H9 (cell line): ENCODE measurements around the gene CHRND. TPM values are rescaled to one million over a fixed set of nuclear protein-coding genes. Genes with fewer than 3 reads are reported as not detected.

Source experiments
- DNase-seq: peaks from one replicate; pipeline ENCODE4 v3.0.0-alpha.2; 2017
- H2AFZ ChIP-seq: one replicate; pipeline ENCODE4 v1.6.1; 2013; ENCODE audit warnings: mild to moderate bottlenecking, low read length, control low read depth, moderate library complexity
- H2AK5ac ChIP-seq: 2 replicates; pipeline ENCODE4 v1.6.1; 2013; ENCODE audit warnings: low read length, control low read depth, mixed read lengths; ENCODE audit not compliant: insufficient read length
- H2BK120ac ChIP-seq: one replicate; pipeline ENCODE4 v1.6.1; 2013; ENCODE audit warnings: low read depth, mild to moderate bottlenecking, low read length, control low read depth, inconsistent platforms; ENCODE audit not compliant: poor library complexity, severe bottlenecking
- H2BK12ac ChIP-seq: 2 replicates; pipeline ENCODE4 v1.6.1; 2013; ENCODE audit warnings: low read length, control low read depth, mixed read lengths, low read depth; ENCODE audit not compliant: insufficient read length
- H2BK15ac ChIP-seq: 2 replicates; pipeline ENCODE4 v1.6.1; 2013; ENCODE audit warnings: low read depth, low read length, control low read depth
- H2BK20ac ChIP-seq: one replicate; pipeline ENCODE4 v1.6.1; 2013; ENCODE audit warnings: low read depth, mild to moderate bottlenecking, low read length, control low read depth, inconsistent platforms; ENCODE audit not compliant: poor library complexity, severe bottlenecking
- H2BK5ac ChIP-seq: 2 replicates; pipeline ENCODE4 v1.6.1; 2013; ENCODE audit warnings: low read length, control low read depth, mixed read lengths; ENCODE audit not compliant: insufficient read length
- H3K14ac ChIP-seq: 2 replicates; pipeline ENCODE4 v1.6.1; 2013; ENCODE audit warnings: low read length, control low read depth; ENCODE audit not compliant: insufficient read depth
- H3K18ac ChIP-seq: 2 replicates; pipeline ENCODE4 v1.6.1; 2013; ENCODE audit warnings: low read depth, mild to moderate bottlenecking, mixed read lengths, low read length, control low read depth; ENCODE audit not compliant: insufficient read length
- H3K23ac ChIP-seq: 2 replicates; pipeline ENCODE4 v1.6.1; 2013; ENCODE audit warnings: low read length, control low read depth, mixed read lengths, low read depth; ENCODE audit not compliant: insufficient read length
- H3K23me2 ChIP-seq: 2 replicates; pipeline ENCODE4 v1.6.1; 2013; ENCODE audit warnings: low read depth, mild to moderate bottlenecking, mixed read lengths, low read length, control low read depth; ENCODE audit not compliant: insufficient read length, poor library complexity, severe bottlenecking
- H3K27ac ChIP-seq: 2 replicates; pipeline ENCODE4 v1.5.1; 2013; ENCODE audit warnings: low read length, control low read depth, mixed read lengths, low read depth; ENCODE audit not compliant: insufficient read length
- H3K27me3 ChIP-seq: 2 replicates; pipeline ENCODE4 v1.6.1; 2013; ENCODE audit warnings: low read length, control low read depth, inconsistent platforms; ENCODE audit not compliant: insufficient read depth
- H3K4ac ChIP-seq: 2 replicates; pipeline ENCODE4 v1.6.1; 2013; ENCODE audit warnings: low read depth, mild to moderate bottlenecking, control low read depth, inconsistent platforms, low read length, moderate library complexity
- H3K4me1 ChIP-seq: 2 replicates; pipeline ENCODE4 v1.6.1; 2013; ENCODE audit warnings: low read length, control low read depth, inconsistent platforms; ENCODE audit not compliant: insufficient read depth
- H3K4me2 ChIP-seq: 2 replicates; pipeline ENCODE4 v1.6.1; 2013; ENCODE audit warnings: low read length, control low read depth, mixed read lengths; ENCODE audit not compliant: insufficient read length, insufficient read depth
- H3K56ac ChIP-seq: 2 replicates; pipeline ENCODE4 v1.6.1; 2013; ENCODE audit warnings: low read depth, mild to moderate bottlenecking, mixed read lengths, low read length, control low read depth; ENCODE audit not compliant: insufficient read length
- H3K79me1 ChIP-seq: 2 replicates; pipeline ENCODE4 v1.6.1; 2013; ENCODE audit warnings: low read depth, mild to moderate bottlenecking, moderate library complexity, low read length, control low read depth, inconsistent platforms; ENCODE audit not compliant: insufficient read depth, poor library complexity, severe bottlenecking
- H3K79me2 ChIP-seq: 2 replicates; pipeline ENCODE4 v1.6.1; 2013; ENCODE audit warnings: low read length, control low read depth, inconsistent platforms; ENCODE audit not compliant: insufficient read depth
- H3K9ac ChIP-seq: 2 replicates; pipeline ENCODE4 v1.6.1; 2013; ENCODE audit warnings: low read length, control low read depth, mixed read lengths; ENCODE audit not compliant: insufficient read length; ENCODE audit errors: extremely low read depth
- H3K9me3 ChIP-seq: one replicate; pipeline ENCODE4 v1.6.1; 2013; ENCODE audit warnings: low read depth, low read length, inconsistent platforms; ENCODE audit not compliant: control insufficient read depth
- H3T11ph ChIP-seq: one replicate; pipeline ENCODE4 v1.6.1; 2013; ENCODE audit warnings: mild to moderate bottlenecking, low read length, control low read depth, inconsistent platforms
- H4K20me1 ChIP-seq: one replicate; pipeline ENCODE4 v1.6.1; 2013; ENCODE audit not compliant: control insufficient read depth, insufficient read length, insufficient read depth
- H4K5ac ChIP-seq: 2 replicates; pipeline ENCODE4 v1.6.1; 2013; ENCODE audit warnings: low read depth, mild to moderate bottlenecking, mixed read lengths, low read length, control low read depth; ENCODE audit not compliant: insufficient read length
- H4K8ac ChIP-seq: replicated peaks from 2 replicates; pipeline ENCODE4 v1.6.1; 2013; ENCODE audit warnings: low read length, control low read depth, mixed read lengths, low read depth; ENCODE audit not compliant: insufficient read length
- H4K91ac ChIP-seq: 2 replicates; pipeline ENCODE4 v1.6.1; 2013; ENCODE audit warnings: low read depth, mild to moderate bottlenecking, moderate library complexity, mixed read lengths, low read length, control low read depth; ENCODE audit not compliant: insufficient read length
- H3K27ac Mint-ChIP-seq, 3 experiments: 2 replicates in 2 of 3; 3 replicates in 1 of 3; pipeline ENCODE4 v1.8.0; 2020 to 2021; ENCODE audit warnings: mixed read lengths in 3 of 3, mild to moderate bottlenecking in 1 of 3, moderate library complexity in 1 of 3
- H3K27me3 Mint-ChIP-seq: 2 replicates; pipeline ENCODE4 v1.8.0; 2021; ENCODE audit warnings: low read depth, mild to moderate bottlenecking, moderate library complexity, mixed read lengths
- H3K36me3 Mint-ChIP-seq, 3 experiments: 2 replicates in 2 of 3; 3 replicates in 1 of 3; pipeline ENCODE4 v1.8.0; 2020 to 2021; ENCODE audit warnings: low read depth in 3 of 3, mixed read lengths in 3 of 3; ENCODE audit not compliant: insufficient read depth in 1 of 3
- H3K4me1 Mint-ChIP-seq, 2 experiments: 2 replicates each; pipeline ENCODE4 v1.8.0; 2020; ENCODE audit warnings: mixed read lengths in 2 of 2
- H3K4me3 Mint-ChIP-seq, 2 experiments: 2 replicates in 1 of 2; 3 replicates in 1 of 2; pipeline ENCODE4 v1.8.0; 2020 to 2021; ENCODE audit warnings: mild to moderate bottlenecking in 2 of 2, mixed read lengths in 2 of 2, moderate library complexity in 1 of 2
- H3K9me3 Mint-ChIP-seq, 2 experiments: 2 replicates in 1 of 2; 3 replicates in 1 of 2; pipeline ENCODE4 v1.8.0; 2020; ENCODE audit warnings: mild to moderate bottlenecking in 2 of 2, mixed read lengths in 2 of 2, moderate library complexity in 1 of 2
- CTCF ChIP-seq: fragments of 200-600 bp; sonication (generic); conservative IDR thresholded peaks from 3 replicates; pipeline ENCODE4 v1.8.0; 2021; ENCODE audit warnings: antibody characterized with exemption, mild to moderate bottlenecking
- WGBS: extraction: QIAGEN DNeasy Blood & Tissue Kit; methylation state at CpG from one replicate; pipeline ENCODE4 v1.1.7; 2013; ENCODE audit warnings: missing lambda C conversion rate, low lambda C conversion rate, mixed read lengths; ENCODE audit not compliant: insufficient read length; ENCODE audit errors: extremely low coverage; 5-methylcytosine and 5-hydroxymethylcytosine counted together
- total RNA-seq: library from RNA; stranded (reverse); gene quantifications from 2 replicates; pipeline ENCODE4 v1.2.1, GENCODE V29; 2021

Gene CHRND
- total RNA-seq, 1 experiment from 2014 or later: not detected

GRCh38 chr2:232478571-232479340, 47.2 kb upstream of the CHRND start:
- H3K4me2 ChIP-seq: no peak overlapping the region
- H3K23ac ChIP-seq: no peak overlapping the region
- no peak overlapping the region for H3K4ac ChIP-seq
- no peak overlapping the region for H3K56ac ChIP-seq
- no peaks in the 10 kb centered on the region; the same call in 1 of the 2 replicates for H3K27me3 ChIP-seq
- no peaks in the 10 kb centered on the region for H3K23me2 ChIP-seq
- Mint-ChIP-seq H3K4me3 (no peak overlapping the region), H3K27ac (no peak overlapping the region), H3K4me1 (peaks cover 4 to 5% of the 10 kb centered on the region in 2 experiments; a peak in 2 of 4 replicates), H3K27me3 (peaks cover 48% of the 10 kb centered on the region), H3K9me3 (no peaks in the 10 kb centered on the region), H3K36me3 (no peaks in the 10 kb centered on the region)
- no peak overlapping the region for H4K91ac ChIP-seq
- H3K9me3 ChIP-seq: no peaks in the 10 kb centered on the region
- no peak overlapping the region for H2BK120ac ChIP-seq
- no peak overlapping the region for H3K14ac ChIP-seq
- no peak overlapping the region for H2AFZ ChIP-seq
- H3K79me1 ChIP-seq: no peaks in the 10 kb centered on the region
- H3K18ac ChIP-seq: no peak overlapping the region
- H3K4me1 ChIP-seq: no peaks in the 10 kb centered on the region
- no peak for TF ChIP-seq CTCF
- H3K79me2 ChIP-seq: no peaks in the 10 kb centered on the region
- no peak overlapping the region for H3K9ac ChIP-seq
- H4K20me1 ChIP-seq: no peaks in the 10 kb centered on the region
- H4K8ac ChIP-seq: no peak overlapping the region
- no peak overlapping the region for H2AK5ac ChIP-seq
- no peak overlapping the region for H3T11ph ChIP-seq
- H3K27ac ChIP-seq: no peak overlapping the region
- DNase-seq: peak; percentile 21
- no peak overlapping the region for H4K5ac ChIP-seq
- H2BK12ac ChIP-seq: no peak overlapping the region
- WGBS: no CpG with 5 or more reads among the region's 19 CpGs
- no peak overlapping the region for H2BK5ac ChIP-seq
- no peak overlapping the region for H2BK15ac ChIP-seq
- no peak overlapping the region for H2BK20ac ChIP-seq
